ENCODE data around the gene RNF148.

RNF148 gene

DNA sequence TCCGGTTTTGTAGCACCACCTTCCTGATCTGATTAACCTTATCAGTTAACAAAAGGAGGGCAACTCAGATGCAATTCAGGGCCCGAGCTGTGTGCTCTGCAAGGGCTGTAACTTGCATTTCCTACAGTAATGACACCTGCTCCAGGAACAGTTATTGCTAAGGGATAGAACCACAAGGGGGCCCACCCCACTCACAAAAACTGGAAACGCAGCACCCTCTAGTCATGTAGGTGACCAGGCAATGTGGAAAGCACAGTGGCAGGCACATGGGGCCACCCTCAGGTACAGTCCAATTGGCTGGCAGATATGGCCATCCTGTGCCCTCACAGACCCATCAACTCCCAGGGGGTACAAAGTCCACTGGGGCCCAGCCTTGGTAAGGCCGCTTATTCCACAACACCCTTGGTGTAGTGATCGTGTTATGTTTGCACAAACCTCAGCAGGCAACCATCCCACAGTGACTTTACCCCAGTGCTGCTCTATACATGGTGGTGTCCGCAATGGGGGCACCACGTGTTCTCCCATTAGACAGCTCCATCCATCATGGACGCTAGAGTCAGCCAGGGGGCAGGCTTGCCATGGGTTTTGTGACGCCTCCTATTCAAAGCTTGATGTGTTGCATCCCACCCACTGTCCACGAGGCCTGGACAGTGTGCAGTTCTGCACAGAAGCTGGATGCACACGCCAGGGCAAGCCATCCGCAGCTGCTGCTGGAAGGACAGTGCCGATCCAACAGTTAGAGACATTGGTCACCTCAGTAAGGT is 13.2 kb downstream of the RNF148 start:
- TF ChIP-seq FOXM1 (IDR thresholded peaks at IDR 0.05; ENCODE audit: borderline replicate concordance, low read depth) (no peak), EP300 (IDR thresholded peaks at IDR 0.05; ENCODE audit: borderline replicate concordance) (no peak), NFIC (IDR thresholded peaks at IDR 0.05) (no peak), YY1 (IDR thresholded peaks at IDR 0.05; ENCODE audit: low read depth) (no peak), TCF12 (IDR thresholded peaks at IDR 0.05; ENCODE audit: low read depth) (no peak), MAX (IDR thresholded peaks at IDR 0.05) (no peak), CEBPB (IDR thresholded peaks at IDR 0.05) (no peak), TAF1 (IDR thresholded peaks at IDR 0.05; ENCODE audit: low read depth) (no peak), CREB1 (IDR thresholded peaks at IDR 0.05; ENCODE audit: low read depth) (no peak), REST (IDR thresholded peaks at IDR 0.05; ENCODE audit: low read depth) (no peak), RAD21 (IDR thresholded peaks at IDR 0.05; ENCODE audit: low read depth) (no peak), TEAD4 (IDR thresholded peaks at IDR 0.05) (no peak)

DNA sequence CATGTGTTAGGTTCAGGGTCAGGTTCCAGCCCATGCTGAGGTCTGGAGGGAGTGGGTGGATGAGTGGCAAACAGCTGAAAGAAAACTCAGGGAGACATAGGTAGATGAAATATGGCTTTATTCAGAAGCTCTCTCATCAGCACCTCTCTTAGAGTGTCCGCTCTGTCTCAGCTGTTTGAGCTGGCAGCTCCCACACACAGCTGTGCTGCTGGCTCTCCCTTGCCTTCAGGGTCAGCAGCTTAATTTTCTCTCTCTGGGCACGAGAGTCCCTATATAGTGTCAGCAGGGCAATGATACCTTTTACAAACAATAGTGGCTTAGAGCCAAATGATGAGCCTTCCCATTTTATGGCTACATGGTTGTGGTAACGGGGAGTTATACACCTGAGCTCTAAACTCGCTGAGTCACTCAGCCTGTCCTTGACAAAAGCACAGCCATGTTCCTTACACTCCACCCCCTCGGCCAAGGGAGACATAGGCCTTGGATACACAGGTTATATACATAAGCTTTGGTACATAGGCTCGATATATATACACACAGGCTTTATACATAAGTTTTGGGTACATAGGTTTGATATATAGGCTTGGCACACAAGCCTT is 14.2 kb downstream of the RNF148 start:
- TF ChIP-seq EGR1 (IDR thresholded peaks at IDR 0.05): no peak
- TF ChIP-seq TEAD4 (IDR thresholded peaks at IDR 0.05): no peak
- TF ChIP-seq NFIC (IDR thresholded peaks at IDR 0.05): no peak
- TF ChIP-seq CREB1 (IDR thresholded peaks at IDR 0.05; ENCODE audit: low read depth): no peak
- no peak for TF ChIP-seq RAD21 (IDR thresholded peaks at IDR 0.05; ENCODE audit: low read depth)
- TF ChIP-seq, protein P1, sequence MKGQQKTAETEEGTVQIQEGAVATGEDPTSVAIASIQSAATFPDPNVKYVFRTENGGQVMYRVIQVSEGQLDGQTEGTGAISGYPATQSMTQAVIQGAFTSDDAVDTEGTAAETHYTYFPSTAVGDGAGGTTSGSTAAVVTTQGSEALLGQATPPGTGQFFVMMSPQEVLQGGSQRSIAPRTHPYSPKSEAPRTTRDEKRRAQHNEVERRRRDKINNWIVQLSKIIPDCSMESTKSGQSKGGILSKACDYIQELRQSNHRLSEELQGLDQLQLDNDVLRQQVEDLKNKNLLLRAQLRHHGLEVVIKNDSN (IDR thresholded peaks at IDR 0.05): no peak
- no peak for TF ChIP-seq YY1 (IDR thresholded peaks at IDR 0.05; ENCODE audit: low read depth)
- TF ChIP-seq EP300 (IDR thresholded peaks at IDR 0.05; ENCODE audit: borderline replicate concordance): no peak
- TF ChIP-seq REST (IDR thresholded peaks at IDR 0.05; ENCODE audit: low read depth): no peak
- TF ChIP-seq TAF1 (IDR thresholded peaks at IDR 0.05; ENCODE audit: low read depth): no peak
- TF ChIP-seq TCF12 (IDR thresholded peaks at IDR 0.05; ENCODE audit: low read depth): no peak
- no peak for TF ChIP-seq CEBPB (IDR thresholded peaks at IDR 0.05)
- no peak for TF ChIP-seq ZBTB7A (IDR thresholded peaks at IDR 0.05; ENCODE audit: low read depth)
- no peak for TF ChIP-seq MAX (IDR thresholded peaks at IDR 0.05)
- TF ChIP-seq FOXM1 (IDR thresholded peaks at IDR 0.05; ENCODE audit: borderline replicate concordance, low read depth): no peak

DNA sequence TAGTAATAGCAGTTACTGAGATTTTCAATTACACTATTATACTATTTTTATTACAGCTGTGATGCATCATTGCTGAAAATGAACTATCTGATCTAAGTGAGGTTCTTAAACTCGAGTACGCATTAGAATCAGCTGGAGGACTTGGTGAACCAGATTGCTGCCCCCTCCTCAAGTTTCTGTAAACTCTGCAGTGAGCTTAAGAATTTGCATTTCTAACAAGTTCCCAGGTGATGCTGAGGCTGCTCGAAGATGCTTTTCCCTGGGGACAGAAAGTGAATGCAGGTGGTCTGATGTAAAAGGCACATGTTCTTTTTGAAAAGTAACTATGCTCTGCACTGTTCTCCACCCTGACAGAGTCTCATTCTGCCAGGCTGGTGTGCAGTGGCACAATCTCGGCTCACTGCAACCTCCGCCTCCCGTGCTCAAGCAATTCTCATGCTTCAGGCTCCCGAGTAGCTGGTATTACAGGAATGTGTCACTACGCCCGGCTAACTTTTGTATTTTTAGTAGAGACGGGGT is 16.3 kb downstream of the RNF148 start:
- TF ChIP-seq TCF12 (IDR thresholded peaks at IDR 0.05; ENCODE audit: low read depth) (no peak), CEBPB (IDR thresholded peaks at IDR 0.05) (no peak), FOXM1 (IDR thresholded peaks at IDR 0.05; ENCODE audit: borderline replicate concordance, low read depth) (no peak), NFIC (IDR thresholded peaks at IDR 0.05) (no peak), TEAD4 (IDR thresholded peaks at IDR 0.05) (no peak), TAF1 (IDR thresholded peaks at IDR 0.05; ENCODE audit: low read depth) (no peak), MAX (IDR thresholded peaks at IDR 0.05) (no peak), ZBTB7A (IDR thresholded peaks at IDR 0.05; ENCODE audit: low read depth) (no peak), REST (IDR thresholded peaks at IDR 0.05; ENCODE audit: low read depth) (no peak), RAD21 (IDR thresholded peaks at IDR 0.05; ENCODE audit: low read depth) (no peak), EP300 (IDR thresholded peaks at IDR 0.05; ENCODE audit: borderline replicate concordance) (no peak), EGR1 (IDR thresholded peaks at IDR 0.05) (no peak), CREB1 (IDR thresholded peaks at IDR 0.05; ENCODE audit: low read depth) (no peak), YY1 (IDR thresholded peaks at IDR 0.05; ENCODE audit: low read depth) (no peak)
- TF ChIP-seq, protein P1 (IDR thresholded peaks at IDR 0.05): no peak
